HEK293 (cell line): ENCODE results near the gene CRMP1.

ENCODE experiments used
- CTCF ChIA-PET: fragments of 350-600 bp; formaldehyde crosslinking; extraction: SDS; loops from one replicate; lab custom pipeline; 2021; ENCODE audit warnings: antibody characterized with exemption; lab: Yijun Ruan, JAX
- POLR2A ChIA-PET: fragments of 300-600 bp; formaldehyde crosslinking; extraction: SDS; loops from one replicate; lab custom pipeline; 2020; ENCODE audit warnings: antibody characterized with exemption, inconsistent platforms; lab: Yijun Ruan, JAX
- H3K27ac ChIP-seq: fragments of 200-500 bp; sonication (Bioruptor generic); 2 replicates; pipeline ENCODE4 v1.5.1; 2014; ENCODE audit warnings: low read depth, low read length, control low read depth, inconsistent platforms; ENCODE audit errors: extremely low read depth
- H3K36me3 ChIP-seq, 2 experiments: fragments of 200-500 bp in 1 of 2; sonication (Bioruptor generic) in 1 of 2; 1 replicate in 1 of 2; 2 replicates in 1 of 2; pipeline ENCODE4 v1.5.1; 2014 to 2017; ENCODE audit warnings: inconsistent platforms in 2 of 2, low read length in 2 of 2; ENCODE audit not compliant: control insufficient read depth in 2 of 2, insufficient read depth in 1 of 2
- H3K4me1 ChIP-seq: fragments of 200-500 bp; sonication (Bioruptor generic); 2 replicates; pipeline ENCODE4 v1.5.1; 2014; ENCODE audit warnings: mild to moderate bottlenecking, low read length, inconsistent platforms; ENCODE audit not compliant: control insufficient read depth, insufficient read depth
- H3K4me3 ChIP-seq: 2 replicates; pipeline ENCODE4 v1.5.1; 2011; ENCODE audit warnings: low read depth, mild to moderate bottlenecking, control low read depth, low read length, moderate library complexity
- H3K9me3 ChIP-seq: fragments of 200-500 bp; sonication (Bioruptor generic); 2 replicates; pipeline ENCODE4 v1.5.1; 2014; ENCODE audit warnings: low read depth, low read length, inconsistent platforms; ENCODE audit not compliant: control insufficient read depth, insufficient read depth
- BCL11B ChIP-seq: fragments of 450-650 bp; formaldehyde crosslinking; IDR thresholded peaks from 2 replicates; pipeline ENCODE4 v1.5.1; 2016; ENCODE audit warnings: low read depth, missing biosample characterization, missing genetic modification characterization
- GFI1B ChIP-seq: fragments of 450-650 bp; formaldehyde crosslinking; IDR thresholded peaks from 2 replicates; pipeline ENCODE4 v1.5.1; 2016; ENCODE audit warnings: missing biosample characterization, missing genetic modification characterization
- IKZF3 ChIP-seq: fragments of 450-650 bp; IDR thresholded peaks from 2 replicates; pipeline ENCODE4 v1.5.0; 2018; ENCODE audit warnings: missing biosample characterization, mild to moderate bottlenecking, missing genetic modification characterization, moderate library complexity
- KLF10 ChIP-seq: fragments of 450-650 bp; IDR thresholded peaks from 2 replicates; pipeline ENCODE4 v1.5.1; 2018; ENCODE audit warnings: missing biosample characterization, mild to moderate bottlenecking, missing genetic modification characterization
- PATZ1 ChIP-seq: fragments of 450-650 bp; formaldehyde crosslinking; IDR thresholded peaks from 2 replicates; pipeline ENCODE4 v1.5.1; 2016; ENCODE audit warnings: missing biosample characterization, missing genetic modification characterization
- PBX3 ChIP-seq: sonication (generic); formaldehyde crosslinking; IDR thresholded peaks from 2 replicates; pipeline ENCODE4 v1.8.1; 2022; ENCODE audit warnings: mild to moderate bottlenecking, moderate library complexity, missing genetic modification reagents
- PRDM4 ChIP-seq: fragments of 450-650 bp; formaldehyde crosslinking; IDR thresholded peaks from 2 replicates; pipeline ENCODE4 v1.5.1; 2017; ENCODE audit warnings: missing biosample characterization, missing genetic modification characterization
- SP7 ChIP-seq: fragments of 450-650 bp; formaldehyde crosslinking; IDR thresholded peaks from 2 replicates; pipeline ENCODE4 v1.5.1; 2016; ENCODE audit warnings: missing biosample characterization, missing genetic modification characterization
- TCF7L2 ChIP-seq: IDR thresholded peaks from 2 replicates; pipeline ENCODE4 v1.6.1; 2011; ENCODE audit warnings: low read depth, mild to moderate bottlenecking, inconsistent platforms, low read length, moderate library complexity, borderline replicate concordance
- ZBTB7A ChIP-seq: fragments of 450-650 bp; formaldehyde crosslinking; IDR thresholded peaks from 2 replicates; pipeline ENCODE4 v1.5.1; 2016; ENCODE audit warnings: low read depth, missing biosample characterization, missing genetic modification characterization
- ZNF148 ChIP-seq: fragments of 450-650 bp; formaldehyde crosslinking; IDR thresholded peaks from 2 replicates; pipeline ENCODE4 v1.5.0; 2017; ENCODE audit warnings: missing biosample characterization, missing genetic modification characterization, borderline replicate concordance
- ZNF174 ChIP-seq: fragments of 450-650 bp; formaldehyde crosslinking; IDR thresholded peaks from 2 replicates; pipeline ENCODE4 v1.5.0; 2017; ENCODE audit warnings: missing biosample characterization, mild to moderate bottlenecking, missing genetic modification characterization
- ZNF175 ChIP-seq: fragments of 450-650 bp; formaldehyde crosslinking; IDR thresholded peaks from 2 replicates; pipeline ENCODE4 v1.5.1; 2016; ENCODE audit warnings: missing biosample characterization, missing genetic modification characterization
- ZNF223 ChIP-seq: fragments of 450-650 bp; formaldehyde crosslinking; IDR thresholded peaks from 2 replicates; pipeline ENCODE4 v1.5.1; 2016; ENCODE audit warnings: missing biosample characterization, missing genetic modification characterization
- ZNF24 ChIP-seq: fragments of 450-650 bp; formaldehyde crosslinking; IDR thresholded peaks from 2 replicates; pipeline ENCODE4 v1.5.1; 2016; ENCODE audit warnings: missing biosample characterization, missing genetic modification characterization
- ZNF280D ChIP-seq: fragments of 450-650 bp; formaldehyde crosslinking; IDR thresholded peaks from 2 replicates; pipeline ENCODE4 v1.5.1; 2016; ENCODE audit warnings: missing biosample characterization, missing genetic modification characterization
- ZNF335 ChIP-seq: fragments of 450-650 bp; formaldehyde crosslinking; conservative IDR thresholded peaks from 2 replicates; pipeline ENCODE4 v1.5.1; 2016; ENCODE audit warnings: missing biosample characterization, missing genetic modification characterization
- ZNF366 ChIP-seq: fragments of 450-650 bp; formaldehyde crosslinking; conservative IDR thresholded peaks from 2 replicates; pipeline ENCODE4 v1.5.1; 2016; ENCODE audit warnings: missing biosample characterization, missing genetic modification characterization
- ZNF416 ChIP-seq: fragments of 450-650 bp; formaldehyde crosslinking; IDR thresholded peaks from 2 replicates; pipeline ENCODE4 v1.5.1; 2016; ENCODE audit warnings: missing biosample characterization, missing genetic modification characterization
- ZNF548 ChIP-seq: fragments of 450-650 bp; formaldehyde crosslinking; IDR thresholded peaks from 2 replicates; pipeline ENCODE4 v1.5.1; 2016; ENCODE audit warnings: missing biosample characterization, missing genetic modification characterization
- ZXDB ChIP-seq: fragments of 450-650 bp; formaldehyde crosslinking; IDR thresholded peaks from 2 replicates; pipeline ENCODE4 v1.5.1; 2016; ENCODE audit warnings: missing biosample characterization, missing genetic modification characterization
- TF ChIP-seq, protein P1 (sequence below): fragments of 450-650 bp; formaldehyde crosslinking; IDR thresholded peaks from 2 replicates; pipeline ENCODE4 v1.5.1; 2017; ENCODE audit warnings: missing biosample characterization, missing genetic modification characterization

CRMP1 gene

DNA sequence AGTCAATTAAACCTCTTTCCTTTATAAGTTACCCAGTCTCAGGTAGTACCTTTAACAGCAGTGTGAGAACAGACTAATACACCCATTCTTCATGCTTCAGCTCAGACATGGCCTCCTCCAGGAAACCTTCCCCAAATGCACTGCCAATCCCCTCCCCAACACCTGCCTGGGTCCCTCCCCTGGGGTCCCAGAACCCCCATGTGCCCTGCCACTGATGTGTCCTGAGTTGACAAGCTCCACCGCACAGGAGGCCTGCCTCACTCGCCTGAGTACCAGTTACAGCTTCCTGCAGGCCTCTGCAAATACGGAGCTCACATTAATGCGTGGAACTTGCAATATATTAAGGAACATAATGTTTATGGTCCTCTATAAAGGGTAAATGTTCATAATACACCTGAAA is 34.9 kb upstream of the CRMP1 start (continued):
- TF ChIP-seq, protein P1, sequence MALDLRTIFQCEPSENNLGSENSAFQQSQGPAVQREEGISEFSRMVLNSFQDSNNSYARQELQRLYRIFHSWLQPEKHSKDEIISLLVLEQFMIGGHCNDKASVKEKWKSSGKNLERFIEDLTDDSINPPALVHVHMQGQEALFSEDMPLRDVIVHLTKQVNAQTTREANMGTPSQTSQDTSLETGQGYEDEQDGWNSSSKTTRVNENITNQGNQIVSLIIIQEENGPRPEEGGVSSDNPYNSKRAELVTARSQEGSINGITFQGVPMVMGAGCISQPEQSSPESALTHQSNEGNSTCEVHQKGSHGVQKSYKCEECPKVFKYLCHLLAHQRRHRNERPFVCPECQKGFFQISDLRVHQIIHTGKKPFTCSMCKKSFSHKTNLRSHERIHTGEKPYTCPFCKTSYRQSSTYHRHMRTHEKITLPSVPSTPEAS (tag by site-specific recombination): no peak
- TF ChIP-seq TCF7L2 (no peak), ZNF148 (tag by site-specific recombination) (no peak), ZBTB7A (tag by site-specific recombination) (no peak), GFI1B (tag by site-specific recombination) (no peak), PATZ1 (no peak)
- TF ChIP-seq, all 188 proteins: peak for 0

- Histone ChIP-seq H3K9me3 (no peaks in the 10 kb centered on the region), H3K27ac (no peak overlapping the region), H3K4me3 (no peak overlapping the region), H3K4me1 (no peaks in the 10 kb centered on the region), H3K36me3 (no peaks in the 10 kb centered on the region)
- POLR2A ChIA-PET: no interaction called here
- TF ChIP-seq ZNF335: no peak
- TF ChIP-seq ZNF416 (tag by site-specific recombination): no peak
- no peak for TF ChIP-seq IKZF3 (tag by site-specific recombination)
- no peak for TF ChIP-seq ZNF548 (tag by site-specific recombination)
- no peak for TF ChIP-seq ZNF366
- TF ChIP-seq ZXDB (tag by site-specific recombination): no peak
- no peak for TF ChIP-seq PRDM4 (tag by site-specific recombination)
- TF ChIP-seq BCL11B (tag by site-specific recombination): no peak
- TF ChIP-seq PBX3 (CRISPR knock-in tag): no peak
- TF ChIP-seq ZNF175 (tag by site-specific recombination): no peak
- no peak for TF ChIP-seq SP7 (tag by site-specific recombination)
- TF ChIP-seq KLF10 (tag by site-specific recombination): no peak
- TF ChIP-seq ZNF280D (tag by site-specific recombination): no peak
- no peak for TF ChIP-seq ZNF24
- TF ChIP-seq ZNF223 (tag by site-specific recombination): no peak
- TF ChIP-seq ZNF174 (tag by site-specific recombination): no peak
- CTCF ChIA-PET: no interaction called here
Measured at GRCh38 chr4:5927116-5927515, 34.2 kb upstream of the CRMP1 start.
